MG63 (cell line): Measurements from ENCODE around the gene ARHGEF28. TPM values are rescaled to one million over a fixed set of nuclear protein-coding genes. Genes with fewer than 3 reads are reported as not detected.

Source experiments
- DNase-seq: peaks from one replicate; pipeline ENCODE4 v3.0.0-alpha.2; 2020
- H3K27me3 ChIP-seq: fragments of 250-450 bp; sonication (Bioruptor Pico); 2 replicates; pipeline ENCODE4 v1.5.1; 2020; ENCODE audit warnings: mild to moderate bottlenecking, moderate library complexity
- H3K36me3 ChIP-seq: fragments of 250-450 bp; sonication (Bioruptor Pico); 2 replicates; pipeline ENCODE4 v1.5.1; 2020; ENCODE audit warnings: mild to moderate bottlenecking, moderate library complexity
- H3K4me3 ChIP-seq: fragments of 250-450 bp; sonication (Bioruptor Pico); 2 replicates; pipeline ENCODE4 v1.5.1; 2020; ENCODE audit warnings: mild to moderate bottlenecking, moderate library complexity
- H3K9me3 ChIP-seq: fragments of 250-450 bp; sonication (Bioruptor Pico); 2 replicates; pipeline ENCODE4 v1.5.1; 2020; ENCODE audit warnings: mild to moderate bottlenecking, moderate library complexity
- total RNA-seq: library from RNA; depleted of rRNA; stranded (reverse); fragments of >200 nt; shearing (Covaris generic); gene quantifications from 2 replicates; pipeline ENCODE4 v1.2.3, GENCODE V29; 2014; ENCODE audit warnings: low replicate concordance; rRNA removed

ARHGEF28 gene, protein sequence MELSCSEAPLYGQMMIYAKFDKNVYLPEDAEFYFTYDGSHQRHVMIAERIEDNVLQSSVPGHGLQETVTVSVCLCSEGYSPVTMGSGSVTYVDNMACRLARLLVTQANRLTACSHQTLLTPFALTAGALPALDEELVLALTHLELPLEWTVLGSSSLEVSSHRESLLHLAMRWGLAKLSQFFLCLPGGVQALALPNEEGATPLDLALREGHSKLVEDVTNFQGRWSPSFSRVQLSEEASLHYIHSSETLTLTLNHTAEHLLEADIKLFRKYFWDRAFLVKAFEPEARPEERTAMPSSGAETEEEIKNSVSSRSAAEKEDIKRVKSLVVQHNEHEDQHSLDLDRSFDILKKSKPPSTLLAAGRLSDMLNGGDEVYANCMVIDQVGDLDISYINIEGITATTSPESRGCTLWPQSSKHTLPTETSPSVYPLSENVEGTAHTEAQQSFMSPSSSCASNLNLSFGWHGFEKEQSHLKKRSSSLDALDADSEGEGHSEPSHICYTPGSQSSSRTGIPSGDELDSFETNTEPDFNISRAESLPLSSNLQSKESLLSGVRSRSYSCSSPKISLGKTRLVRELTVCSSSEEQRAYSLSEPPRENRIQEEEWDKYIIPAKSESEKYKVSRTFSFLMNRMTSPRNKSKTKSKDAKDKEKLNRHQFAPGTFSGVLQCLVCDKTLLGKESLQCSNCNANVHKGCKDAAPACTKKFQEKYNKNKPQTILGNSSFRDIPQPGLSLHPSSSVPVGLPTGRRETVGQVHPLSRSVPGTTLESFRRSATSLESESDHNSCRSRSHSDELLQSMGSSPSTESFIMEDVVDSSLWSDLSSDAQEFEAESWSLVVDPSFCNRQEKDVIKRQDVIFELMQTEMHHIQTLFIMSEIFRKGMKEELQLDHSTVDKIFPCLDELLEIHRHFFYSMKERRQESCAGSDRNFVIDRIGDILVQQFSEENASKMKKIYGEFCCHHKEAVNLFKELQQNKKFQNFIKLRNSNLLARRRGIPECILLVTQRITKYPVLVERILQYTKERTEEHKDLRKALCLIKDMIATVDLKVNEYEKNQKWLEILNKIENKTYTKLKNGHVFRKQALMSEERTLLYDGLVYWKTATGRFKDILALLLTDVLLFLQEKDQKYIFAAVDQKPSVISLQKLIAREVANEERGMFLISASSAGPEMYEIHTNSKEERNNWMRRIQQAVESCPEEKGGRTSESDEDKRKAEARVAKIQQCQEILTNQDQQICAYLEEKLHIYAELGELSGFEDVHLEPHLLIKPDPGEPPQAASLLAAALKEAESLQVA (N-terminal part only)
- 7.6 and 8.0 TPM in 2 replicates for total RNA-seq

- DNase-seq: peak; percentile 86
- peak within 1 kb of the TSS; percentile 91 for H3K4me3 ChIP-seq
- no peaks in the 10 kb centered on the region for H3K27me3 ChIP-seq
- no peaks in the 10 kb centered on the region; the same call in 1 of the 2 replicates for H3K36me3 ChIP-seq
- no peaks in the 10 kb centered on the region for H3K9me3 ChIP-seq
Measured at GRCh38 chr5:73625944-73626811, at the start of gene ARHGEF28. TSS of gene ARHGEF28 (plus strand) at chr5:73626196. CDS start at chr5:73684852, 58,656 bp downstream.

DNA sequence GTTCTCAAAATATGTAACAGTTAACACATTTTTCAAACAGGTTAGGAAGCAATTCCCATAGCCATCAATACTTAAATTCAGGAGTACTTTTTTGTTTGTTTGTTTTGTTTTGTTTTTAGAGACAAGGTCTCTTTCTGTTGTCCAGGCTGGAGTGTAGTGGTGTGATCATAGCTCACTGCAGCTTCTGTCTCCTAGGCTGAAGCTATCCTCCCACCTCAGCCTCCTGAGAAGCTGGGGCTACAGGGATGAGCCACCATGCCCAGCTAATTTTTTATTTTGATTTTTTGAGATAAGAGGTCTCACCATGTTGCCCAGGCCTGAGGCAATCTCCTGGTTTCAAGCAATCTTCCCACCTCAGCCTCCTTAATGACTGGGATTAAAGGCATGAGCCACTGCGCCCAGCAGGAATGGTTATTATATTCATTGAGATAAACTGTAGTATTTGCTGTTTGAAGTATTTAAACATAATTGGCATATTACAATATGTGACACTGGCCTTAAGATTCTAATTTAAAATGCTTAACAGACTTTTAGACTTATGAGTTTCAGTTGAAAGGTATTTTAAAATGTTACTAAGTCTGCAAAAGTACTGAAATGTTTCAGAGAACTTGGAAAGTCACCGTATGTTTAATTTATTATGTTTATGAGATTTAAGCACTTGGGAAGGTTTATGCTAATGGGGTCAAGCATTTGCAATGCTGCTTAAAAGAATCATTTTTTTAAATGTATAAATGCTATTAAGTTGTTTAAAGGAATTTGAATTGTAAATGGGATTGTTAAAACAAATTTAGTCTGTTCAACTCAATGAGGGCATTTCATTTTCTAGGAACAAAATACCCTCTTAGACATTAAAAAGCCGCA is 43.5 kb upstream of the ARHGEF28 start:
- no peak for DNase-seq
- no peaks in the 10 kb centered on the region for H3K9me3 ChIP-seq
- H3K4me3 ChIP-seq: no peak overlapping the region
- no peaks in the 10 kb centered on the region for H3K27me3 ChIP-seq
- peaks cover 42% of the 10 kb centered on the region for H3K36me3 ChIP-seq

DNA sequence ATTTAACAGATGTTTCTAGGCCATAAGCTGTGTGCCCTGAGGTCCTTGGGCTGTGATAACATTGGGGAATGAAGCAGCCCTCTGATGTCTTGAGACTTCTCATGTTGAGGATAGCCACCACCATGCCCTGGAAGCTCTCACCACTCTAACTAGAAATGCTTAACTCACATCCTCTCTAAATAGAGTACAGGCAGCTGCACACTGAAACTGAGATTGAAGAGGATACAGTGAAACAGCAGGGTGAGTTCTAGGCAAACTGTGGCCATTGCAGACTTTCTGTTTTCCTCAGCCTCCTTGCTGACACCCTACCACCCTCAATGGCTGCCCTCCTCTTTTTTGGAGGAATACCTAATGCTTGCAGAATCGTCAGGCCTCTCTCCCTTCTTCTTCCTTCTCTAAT is 38.1 kb upstream of the ARHGEF28 start:
- DNase-seq: no peak
- Histone ChIP-seq H3K27me3 (no peaks in the 10 kb centered on the region), H3K4me3 (no peak overlapping the region), H3K9me3 (no peaks in the 10 kb centered on the region), H3K36me3 (peaks cover 2% of the 10 kb centered on the region; the same call in 1 of the 2 replicates)

- Histone ChIP-seq H3K9me3 (no peaks in the 10 kb centered on the region), H3K4me3 (no peak overlapping the region), H3K36me3 (no peaks in the 10 kb centered on the region), H3K27me3 (no peaks in the 10 kb centered on the region)
- DNase-seq: peak; percentile 17
Measured at GRCh38 chr5:73591102-73591695, 34.8 kb upstream of the ARHGEF28 start.

DNA sequence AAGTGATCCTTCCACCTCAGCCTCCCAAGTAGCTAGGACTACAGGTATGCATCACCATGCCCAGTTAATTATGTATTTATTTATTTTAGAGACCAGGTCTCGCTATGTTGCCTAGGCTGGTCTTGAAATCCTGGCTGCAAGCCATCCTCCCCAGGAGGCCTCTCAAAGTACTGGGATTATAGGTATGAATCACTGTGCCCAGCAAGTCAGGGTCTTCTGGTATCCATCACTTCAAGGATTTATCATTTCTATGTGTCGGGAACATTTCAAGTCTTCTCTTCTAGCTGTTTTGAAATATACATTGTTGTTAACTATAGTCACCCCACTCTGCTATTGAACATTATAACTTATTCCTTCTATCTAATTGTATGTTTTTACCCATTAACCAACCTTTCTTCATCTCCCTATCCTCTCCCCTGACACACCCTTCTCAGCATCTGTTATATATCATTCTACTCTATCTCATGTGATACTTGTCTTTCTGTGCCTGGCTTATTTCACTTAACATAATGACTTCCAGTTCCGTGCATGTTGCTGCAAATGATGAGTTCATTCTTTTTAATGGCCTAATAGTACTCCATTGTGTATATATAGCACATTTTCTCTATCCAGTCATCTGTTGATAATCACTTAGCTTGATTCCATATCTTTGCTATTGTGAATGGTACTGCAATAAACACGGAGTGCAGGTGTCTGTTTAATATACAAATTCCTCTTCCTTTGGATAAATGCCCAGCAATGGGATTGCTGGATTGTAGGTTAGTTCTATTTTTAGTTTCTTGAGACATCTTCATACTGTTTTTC is 34.1 kb upstream of the ARHGEF28 start:
- no peaks in the 10 kb centered on the region for H3K36me3 ChIP-seq
- H3K4me3 ChIP-seq: no peak overlapping the region
- no peaks in the 10 kb centered on the region for H3K27me3 ChIP-seq
- peak; percentile 83 for DNase-seq
- no peaks in the 10 kb centered on the region for H3K9me3 ChIP-seq

GRCh38 chr5:73592551-73592950 is 33.4 kb upstream of the ARHGEF28 start:
- Histone ChIP-seq H3K36me3 (no peaks in the 10 kb centered on the region), H3K27me3 (no peaks in the 10 kb centered on the region), H3K9me3 (no peaks in the 10 kb centered on the region), H3K4me3 (no peak overlapping the region)
- DNase-seq: no peak

DNA sequence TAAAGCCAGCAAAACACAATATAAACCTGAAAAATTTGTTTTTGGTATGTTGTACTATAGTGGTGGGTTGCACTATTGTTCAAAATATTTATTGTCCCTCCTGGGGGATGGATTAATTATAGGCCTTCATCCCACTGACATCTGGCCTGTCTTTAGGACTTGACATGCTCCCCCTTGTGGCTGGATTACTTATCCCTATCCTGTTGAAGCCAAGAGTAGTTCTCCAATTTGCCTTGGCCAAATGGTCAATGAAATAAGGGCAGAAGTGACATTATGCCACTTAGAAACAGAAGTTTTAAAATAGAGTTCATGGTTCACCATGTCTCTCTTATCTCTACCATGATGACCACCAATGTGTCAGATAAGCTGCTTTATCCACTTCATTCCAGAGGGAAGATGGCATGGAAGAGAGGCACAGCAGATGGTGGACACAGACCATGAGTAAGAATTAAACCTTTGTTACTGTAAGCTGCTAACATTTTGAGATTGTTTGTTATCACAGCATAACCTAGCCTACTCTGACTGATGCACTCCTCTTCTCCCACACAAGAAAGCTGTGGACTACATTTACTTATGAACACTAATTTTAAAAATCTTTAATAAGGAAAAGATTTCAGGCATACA is 29.2 kb upstream of the ARHGEF28 start:
- Histone ChIP-seq H3K27me3 (no peaks in the 10 kb centered on the region), H3K36me3 (no peaks in the 10 kb centered on the region), H3K4me3 (no peak overlapping the region), H3K9me3 (peaks cover 6% of the 10 kb centered on the region)
- DNase-seq: no peak

DNA sequence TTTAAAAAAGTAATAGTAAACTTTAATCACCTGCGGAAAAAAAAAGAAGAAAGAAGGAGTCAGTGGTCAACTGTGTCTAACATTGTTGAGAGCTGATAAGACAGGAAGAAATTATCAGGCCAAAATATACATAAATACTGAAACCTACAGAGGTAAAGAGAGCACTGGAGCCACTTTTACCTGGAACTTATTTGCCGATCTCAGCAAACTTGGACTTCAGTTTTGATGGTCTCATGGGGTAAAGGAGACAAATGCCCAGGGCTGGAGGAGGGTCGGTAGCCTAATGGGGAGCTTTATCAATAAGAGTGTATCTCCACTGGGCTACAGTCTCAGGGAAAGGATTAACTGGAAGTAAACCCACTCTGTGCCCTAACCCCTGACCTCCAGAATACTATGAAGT is 26.6 kb upstream of the ARHGEF28 start:
- DNase-seq: no peak
- Histone ChIP-seq H3K27me3 (no peaks in the 10 kb centered on the region), H3K36me3 (no peaks in the 10 kb centered on the region), H3K4me3 (no peak overlapping the region), H3K9me3 (peaks cover 11% of the 10 kb centered on the region)

DNA sequence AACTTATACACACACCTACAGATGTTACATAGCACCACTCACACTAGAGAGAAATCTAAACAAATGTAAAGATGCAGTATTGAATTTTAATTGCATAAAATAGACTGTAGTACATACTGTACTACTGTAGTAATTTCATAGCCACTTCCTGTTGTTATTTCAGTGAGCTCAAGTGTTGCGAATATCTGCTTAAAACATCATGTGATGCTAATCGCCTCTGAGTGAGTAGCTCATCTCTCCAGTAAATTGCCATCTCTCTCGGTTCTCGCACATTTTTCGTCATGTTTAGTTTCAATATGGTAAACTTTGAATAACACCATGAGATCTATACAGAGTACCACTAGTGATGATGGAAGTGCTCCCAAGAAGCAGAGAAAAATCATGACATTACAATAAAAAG is 22.0 kb upstream of the ARHGEF28 start:
- Histone ChIP-seq H3K9me3 (peaks cover 11% of the 10 kb centered on the region), H3K4me3 (no peak overlapping the region), H3K36me3 (no peaks in the 10 kb centered on the region), H3K27me3 (no peaks in the 10 kb centered on the region)
- DNase-seq: no peak

DNA sequence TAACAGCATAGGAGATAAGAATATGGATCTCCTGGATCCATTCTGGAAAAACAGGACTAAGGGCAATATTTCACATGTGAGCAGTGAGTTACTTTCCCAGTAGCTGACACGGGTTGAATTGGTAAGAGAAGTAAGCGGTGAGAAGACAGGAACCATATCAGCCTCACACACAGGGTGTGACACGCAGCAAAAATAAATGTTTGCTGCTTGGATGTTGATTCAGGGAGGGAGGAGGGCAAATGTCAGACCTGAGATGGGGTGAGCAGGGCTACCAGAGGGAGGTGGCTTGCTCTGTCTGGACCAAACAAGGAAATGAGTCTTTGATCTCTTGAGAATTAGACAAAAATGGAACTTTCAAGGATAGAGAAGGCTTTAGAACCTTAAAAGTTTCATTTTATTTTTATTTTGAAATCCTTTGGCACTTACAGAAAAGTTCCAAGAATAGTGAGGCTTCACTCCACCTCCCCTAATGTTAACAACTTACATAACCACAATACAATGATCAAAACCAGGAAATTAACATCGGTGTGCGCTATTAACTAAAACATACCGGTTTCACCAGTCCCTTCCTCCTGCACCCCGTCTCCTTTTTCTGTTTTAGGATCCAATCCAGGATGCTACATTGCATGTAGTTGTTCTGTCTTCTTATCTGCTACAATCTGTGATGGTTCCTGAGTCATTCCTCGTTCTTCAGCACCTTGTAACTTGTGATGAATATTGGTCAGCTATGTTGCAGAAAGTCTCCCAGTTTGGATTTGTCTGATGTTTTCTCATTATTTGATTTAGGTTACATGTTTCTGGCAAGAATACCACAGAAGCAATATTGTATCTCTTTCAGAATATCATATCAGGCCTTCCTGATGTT is 20.5 kb upstream of the ARHGEF28 start:
- H3K36me3 ChIP-seq: no peaks in the 10 kb centered on the region

DNA sequence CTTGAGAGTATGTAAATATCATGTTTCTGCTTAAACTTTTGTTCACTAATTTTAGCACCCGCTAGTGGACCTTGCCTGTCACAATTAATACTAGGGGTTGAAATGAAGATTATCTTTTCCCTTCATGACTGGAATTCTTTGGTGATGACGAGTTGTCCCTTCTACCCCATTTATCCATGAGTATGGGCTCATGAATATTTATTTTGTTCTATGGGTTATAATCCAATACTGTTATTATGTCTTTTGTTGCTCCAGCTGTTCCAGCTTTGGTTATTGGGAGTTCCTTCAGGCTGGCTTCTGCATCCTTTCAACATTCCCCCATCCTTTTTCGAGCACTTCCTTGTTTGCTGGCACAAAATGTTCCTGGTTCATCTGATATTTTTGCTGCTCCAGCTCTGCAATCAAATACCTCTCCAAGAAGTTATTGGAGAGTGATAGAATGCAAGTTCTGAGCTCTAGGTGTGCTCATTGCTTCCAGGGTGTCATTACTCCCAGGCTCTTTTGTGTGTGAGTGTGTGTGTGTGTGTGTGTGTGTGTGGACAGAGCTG is 19.7 kb upstream of the ARHGEF28 start:
- H3K4me3 ChIP-seq: no peak overlapping the region
- peaks cover 10% of the 10 kb centered on the region for H3K9me3 ChIP-seq
- DNase-seq: no peak
- H3K36me3 ChIP-seq: no peaks in the 10 kb centered on the region
- H3K27me3 ChIP-seq: no peaks in the 10 kb centered on the region

More for the DNA sequence above, 20.5 kb upstream of the ARHGEF28 start:
- H3K9me3 ChIP-seq: peaks cover 11% of the 10 kb centered on the region
- DNase-seq: no peak
- H3K27me3 ChIP-seq: no peaks in the 10 kb centered on the region
- H3K4me3 ChIP-seq: no peak overlapping the region

GRCh38 chr5:73607228-73607627 is 18.8 kb upstream of the ARHGEF28 start:
- H3K27me3 ChIP-seq: no peaks in the 10 kb centered on the region
- DNase-seq: no peak
- H3K36me3 ChIP-seq: no peaks in the 10 kb centered on the region
- H3K4me3 ChIP-seq: no peak overlapping the region
- H3K9me3 ChIP-seq: peaks cover 2% of the 10 kb centered on the region; the same call in 1 of the 2 replicates
